SK-N-SH treated with all-trans-retinoic acid at 6 μM for 48 hours (cell line): Measurements from ENCODE around the gene LRCOL1.

Source experiments
- ATAC-seq: fragments of 200-7000 bp; cut with Tn5 transposase; 3 replicates; pipeline ENCODE4 v1.9.1; 2020; ENCODE audit warnings: mild to moderate bottlenecking, moderate library complexity
- ARNTL ChIP-seq: fragments of 450-650 bp; formaldehyde crosslinking; IDR thresholded peaks from 2 replicates; pipeline ENCODE4 v1.5.0; 2020; ENCODE audit warnings: low read depth, mild to moderate bottlenecking, moderate library complexity, borderline replicate concordance
- BACH2 ChIP-seq: fragments of 250-450 bp; sonication (Bioruptor Pico); IDR thresholded peaks from 2 replicates; pipeline ENCODE4 v1.9.0; 2021; ENCODE audit warnings: mild to moderate bottlenecking, borderline replicate concordance
- CREB5 ChIP-seq: fragments of 250-450 bp; sonication (Bioruptor Pico); IDR thresholded peaks from 2 replicates; pipeline ENCODE4 v1.5.1; 2020; ENCODE audit warnings: low read depth, mild to moderate bottlenecking, moderate library complexity
- CSDC2 ChIP-seq: fragments of 250-450 bp; sonication (Bioruptor Pico); IDR thresholded peaks from 2 replicates; pipeline ENCODE4 v1.5.0; 2020; ENCODE audit warnings: mild to moderate bottlenecking, moderate library complexity
- CSRNP3 ChIP-seq: fragments of 250-450 bp; sonication (Bioruptor Pico); IDR thresholded peaks from 2 replicates; pipeline ENCODE4 v1.5.1; 2021; ENCODE audit warnings: mild to moderate bottlenecking, moderate library complexity
- ESRRG ChIP-seq: fragments of 250-450 bp; sonication (Bioruptor Pico); IDR thresholded peaks from 2 replicates; pipeline ENCODE4 v1.6.1; 2021; ENCODE audit warnings: mild to moderate bottlenecking
- GLIS3 ChIP-seq: fragments of 250-450 bp; sonication (Bioruptor Pico); IDR thresholded peaks from 2 replicates; pipeline ENCODE4 v1.5.0; 2020; ENCODE audit warnings: mild to moderate bottlenecking, moderate library complexity
- ISL1 ChIP-seq: fragments of 250-450 bp; sonication (Bioruptor Pico); IDR thresholded peaks from 2 replicates; pipeline ENCODE4 v2.1.2; 2022; ENCODE audit warnings: mild to moderate bottlenecking, moderate library complexity
- OSR1 ChIP-seq: fragments of 250-450 bp; sonication (Bioruptor Pico); IDR thresholded peaks from 2 replicates; pipeline ENCODE4 v1.8.0; 2022; ENCODE audit warnings: moderate library complexity, mild to moderate bottlenecking, inconsistent platforms
- PATZ1 ChIP-seq: fragments of 250-450 bp; sonication (Bioruptor Pico); IDR thresholded peaks from 2 replicates; pipeline ENCODE4 v1.8.0; 2020; ENCODE audit warnings: mild to moderate bottlenecking, moderate library complexity, borderline replicate concordance
- POU6F1 ChIP-seq: fragments of 250-450 bp; sonication (Bioruptor Pico); IDR thresholded peaks from 2 replicates; pipeline ENCODE4 v1.8.0; 2021; ENCODE audit warnings: low read depth, mild to moderate bottlenecking, moderate library complexity, borderline replicate concordance
- PPARA ChIP-seq: fragments of 250-450 bp; sonication (Bioruptor Pico); IDR thresholded peaks from 2 replicates; pipeline ENCODE4 v1.5.0; 2020; ENCODE audit warnings: mild to moderate bottlenecking, borderline replicate concordance
- RARB ChIP-seq: fragments of 250-450 bp; sonication (Bioruptor Pico); IDR thresholded peaks from 2 replicates; pipeline ENCODE4 v1.8.0; 2021; ENCODE audit warnings: mild to moderate bottlenecking, moderate library complexity
- TCF4 ChIP-seq: fragments of 250-450 bp; sonication (Bioruptor Pico); IDR thresholded peaks from 2 replicates; pipeline ENCODE4 v1.8.0; 2021; ENCODE audit warnings: mild to moderate bottlenecking, moderate library complexity, borderline replicate concordance
- TSHZ2 ChIP-seq: fragments of 250-450 bp; sonication (Bioruptor Pico); IDR thresholded peaks from 2 replicates; pipeline ENCODE4 v1.5.0; 2020; ENCODE audit warnings: mild to moderate bottlenecking, moderate library complexity
- ZC3H10 ChIP-seq: fragments of 250-450 bp; sonication (Bioruptor Pico); IDR thresholded peaks from 2 replicates; pipeline ENCODE4 v1.5.1; 2021; ENCODE audit warnings: mild to moderate bottlenecking, moderate library complexity
- ZFP3 ChIP-seq: fragments of 250-450 bp; sonication (Bioruptor Pico); IDR thresholded peaks from 2 replicates; pipeline ENCODE4 v1.5.0; 2020; ENCODE audit warnings: mild to moderate bottlenecking, moderate library complexity
- ZFP30 ChIP-seq: fragments of 450-650 bp; formaldehyde crosslinking; IDR thresholded peaks from 2 replicates; pipeline ENCODE4 v1.5.0; 2022; ENCODE audit warnings: mild to moderate bottlenecking, moderate library complexity
- ZNF565 ChIP-seq: fragments of 450-650 bp; formaldehyde crosslinking; conservative IDR thresholded peaks from 2 replicates; pipeline ENCODE4 v1.5.0; 2020; ENCODE audit warnings: low read depth, mild to moderate bottlenecking, moderate library complexity
- ZNF70 ChIP-seq: fragments of 450-650 bp; formaldehyde crosslinking; IDR thresholded peaks from 2 replicates; pipeline ENCODE4 v1.5.0; 2020; ENCODE audit warnings: mild to moderate bottlenecking, moderate library complexity
- ZNF8 ChIP-seq: fragments of 450-650 bp; formaldehyde crosslinking; IDR thresholded peaks from 2 replicates; pipeline ENCODE4 v1.5.0; 2020; ENCODE audit warnings: mild to moderate bottlenecking, moderate library complexity

Gene LRCOL1

GRCh38 chr12:132657004-132657727, 46.8 kb upstream of the LRCOL1 start:
- no peak for ATAC-seq
- no peak for TF ChIP-seq CREB5
- no peak for TF ChIP-seq OSR1 (CRISPR knock-in tag)
- TF ChIP-seq ZNF8 = no peak
- no peak for TF ChIP-seq CSRNP3 (CRISPR knock-in tag)
- no peak for TF ChIP-seq CSDC2 (CRISPR knock-in tag)
- no peak for TF ChIP-seq ZFP3 (CRISPR knock-in tag)
- TF ChIP-seq BACH2 (CRISPR knock-in tag) = no peak
- TF ChIP-seq GLIS3 (CRISPR knock-in tag) = no peak

GRCh38 chr12:132653567-132654290, 43.3 kb upstream of the LRCOL1 start:
- no peak for ATAC-seq
- no peak for TF ChIP-seq OSR1 (CRISPR knock-in tag)
- no peak for TF ChIP-seq PPARA (CRISPR knock-in tag)
- TF ChIP-seq RARB (CRISPR knock-in tag) = no peak
- TF ChIP-seq ZNF70 (CRISPR knock-in tag) = no peak
- TF ChIP-seq PATZ1 (CRISPR knock-in tag) = no peak
- no peak for TF ChIP-seq ISL1 (CRISPR knock-in tag)

- no peak for TF ChIP-seq RARB (CRISPR knock-in tag)
- TF ChIP-seq ZFP30 (CRISPR knock-in tag) = no peak
- no peak for TF ChIP-seq ZC3H10 (CRISPR knock-in tag)
- no peak for TF ChIP-seq GLIS3 (CRISPR knock-in tag)
- TF ChIP-seq CREB5 = no peak
- TF ChIP-seq ZNF565 (CRISPR knock-in tag) = no peak
- no peak for TF ChIP-seq OSR1 (CRISPR knock-in tag)
- TF ChIP-seq ISL1 (CRISPR knock-in tag) = no peak
- no peak for ATAC-seq
These were observed 41.2 kb upstream of the LRCOL1 start for GRCh38 chr12:132651444-132652100.

GRCh38 chr12:132649226-132649945, 39.0 kb upstream of the LRCOL1 start:
- ATAC-seq = no peak
- TF ChIP-seq TSHZ2 (CRISPR knock-in tag) (no peak), CSDC2 (CRISPR knock-in tag) (no peak), ZNF70 (CRISPR knock-in tag) (no peak), ZC3H10 (CRISPR knock-in tag) (no peak), ARNTL (CRISPR knock-in tag) (no peak), ZFP30 (CRISPR knock-in tag) (no peak), GLIS3 (CRISPR knock-in tag) (no peak), ESRRG (CRISPR knock-in tag) (no peak), ZFP3 (CRISPR knock-in tag) (no peak), POU6F1 (CRISPR knock-in tag) (no peak), PPARA (CRISPR knock-in tag) (no peak), BACH2 (CRISPR knock-in tag) (no peak), TCF4 (CRISPR knock-in tag) (no peak)
